Right kidney (tissue), 1 donor: Measurements from ENCODE around the gene TOMM5.

Source experiments
- DNase-seq: peaks from one replicate; pipeline ENCODE4 v3.0.0-alpha.2; 2016

The TOMM5 gene

DNA sequence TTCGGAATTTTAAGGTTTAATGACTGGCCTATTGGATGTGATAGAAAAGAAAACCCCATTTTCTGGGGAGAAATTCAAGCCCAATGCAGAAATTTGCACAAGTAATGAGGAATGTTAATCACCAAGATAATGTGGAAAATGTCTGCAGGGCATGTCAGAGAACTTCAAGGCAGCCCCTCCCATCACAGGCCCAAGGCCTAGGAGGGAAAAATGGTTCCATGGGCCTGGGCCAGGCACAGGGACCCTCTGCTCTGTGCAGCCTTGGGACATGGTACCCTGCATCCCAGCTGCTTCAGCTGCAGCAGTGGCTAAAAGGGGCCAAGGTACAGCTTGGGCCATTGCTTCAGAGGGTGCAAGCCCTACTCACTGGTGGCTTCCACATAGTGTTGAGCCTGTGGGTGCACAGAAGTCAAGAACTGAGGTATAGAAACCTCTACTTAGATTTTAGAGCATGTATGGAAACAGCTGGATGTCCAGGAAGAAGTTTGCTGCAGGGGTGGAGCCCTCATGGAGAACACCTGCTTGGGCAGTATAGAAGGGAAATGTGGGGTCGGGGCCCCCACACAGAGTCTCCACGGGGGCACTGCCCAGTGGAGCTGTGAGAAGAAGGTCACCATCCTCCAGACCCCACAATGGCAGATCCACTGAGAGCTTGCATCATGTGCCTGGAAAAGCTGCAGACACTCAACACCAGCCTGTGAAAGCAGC is 28.4 kb downstream of the TOMM5 start:
- no peak for DNase-seq

DNA sequence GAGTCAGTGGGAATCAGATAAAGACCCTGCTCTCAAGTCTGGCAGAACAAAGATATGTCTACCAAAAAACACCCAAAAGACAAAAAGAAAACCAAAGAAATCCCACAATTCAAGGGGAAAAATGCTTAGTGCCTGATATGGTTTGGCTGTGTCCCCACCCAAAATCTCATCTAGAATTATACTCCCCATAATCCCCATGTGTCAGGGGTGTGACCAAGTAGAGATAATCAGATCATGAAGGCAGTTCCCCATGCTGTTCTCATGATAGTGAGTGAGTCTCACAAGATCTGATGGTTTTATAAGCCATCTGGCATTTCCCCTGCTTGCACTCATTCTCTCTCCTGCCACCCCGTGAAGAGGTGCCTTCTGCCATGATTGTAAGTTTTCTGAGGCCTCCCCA is 29.6 kb downstream of the TOMM5 start:
- no peak for DNase-seq

DNA sequence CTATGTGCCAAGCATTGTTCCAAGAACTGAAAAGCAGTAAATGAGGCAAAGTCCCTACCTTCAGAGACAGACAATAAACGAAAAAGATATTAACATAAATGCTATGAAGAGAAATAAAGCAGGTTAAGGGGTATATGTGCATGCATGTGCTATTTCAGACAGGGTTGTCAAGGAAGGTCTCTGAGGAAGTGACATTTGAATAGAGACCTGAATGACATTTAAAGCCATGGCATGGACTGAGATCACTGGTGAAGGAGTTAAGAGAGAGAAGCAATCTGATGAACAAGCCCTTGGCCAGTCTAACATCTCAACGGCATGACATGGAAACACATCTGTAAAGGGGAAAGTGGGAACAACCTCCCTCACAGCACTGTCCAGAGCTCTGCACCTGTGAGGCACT is 30.7 kb downstream of the TOMM5 start:
- DNase-seq, result no peak

DNA sequence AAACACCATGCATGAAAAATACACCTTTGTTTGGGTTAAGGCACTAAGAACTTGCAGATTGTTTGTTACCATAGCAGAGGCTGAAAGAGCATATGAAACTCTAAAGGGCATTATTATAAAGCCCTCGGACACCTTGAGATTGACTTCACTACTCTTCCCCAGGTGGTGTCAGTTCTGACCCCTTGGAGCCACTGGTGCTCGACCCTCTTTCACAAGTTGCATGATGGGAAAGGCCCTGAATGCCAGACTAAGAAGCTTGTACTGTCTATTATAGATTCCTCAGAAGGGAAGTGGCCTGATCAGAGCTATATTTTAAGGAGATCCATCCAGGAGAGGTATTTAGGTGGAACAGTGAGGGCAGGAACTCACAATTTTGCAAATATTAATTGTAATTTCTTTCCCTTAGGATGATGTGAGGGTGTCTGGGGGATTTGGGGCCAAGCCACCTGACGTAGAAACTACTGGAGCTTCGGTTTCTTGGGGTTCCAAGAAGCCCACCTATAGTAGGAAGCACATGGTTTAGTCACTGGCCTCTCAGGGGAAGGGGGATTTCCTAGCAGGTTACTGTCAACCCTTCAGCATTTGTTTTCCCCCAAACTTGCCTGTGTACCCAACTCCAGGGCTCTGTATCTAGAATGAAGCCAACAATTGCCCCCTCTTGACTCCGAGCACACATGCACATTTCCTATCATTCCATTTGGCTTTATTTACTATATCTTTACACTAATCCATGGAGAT is 32.4 kb downstream of the TOMM5 start:
- DNase-seq, result no peak

DNA sequence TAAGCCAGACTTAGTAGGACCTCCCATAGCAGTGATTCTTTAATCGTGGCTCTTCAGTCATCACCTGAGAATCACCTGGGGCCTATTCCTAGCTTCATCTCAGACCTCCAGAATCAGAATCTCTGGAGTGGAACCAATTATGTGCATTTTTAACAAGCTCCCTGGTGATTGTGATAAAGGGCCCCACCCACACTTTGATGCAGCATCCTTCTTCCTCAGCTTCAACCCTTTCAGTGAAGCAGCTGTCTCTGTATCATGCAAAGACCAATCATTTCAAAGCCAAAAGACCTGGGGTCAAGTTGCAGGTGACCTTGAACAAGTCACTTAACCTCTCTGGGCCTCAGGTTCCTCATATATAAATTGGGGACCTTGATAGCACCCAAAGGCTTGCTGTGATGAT is 33.3 kb downstream of the TOMM5 start:
- no peak for DNase-seq

DNA sequence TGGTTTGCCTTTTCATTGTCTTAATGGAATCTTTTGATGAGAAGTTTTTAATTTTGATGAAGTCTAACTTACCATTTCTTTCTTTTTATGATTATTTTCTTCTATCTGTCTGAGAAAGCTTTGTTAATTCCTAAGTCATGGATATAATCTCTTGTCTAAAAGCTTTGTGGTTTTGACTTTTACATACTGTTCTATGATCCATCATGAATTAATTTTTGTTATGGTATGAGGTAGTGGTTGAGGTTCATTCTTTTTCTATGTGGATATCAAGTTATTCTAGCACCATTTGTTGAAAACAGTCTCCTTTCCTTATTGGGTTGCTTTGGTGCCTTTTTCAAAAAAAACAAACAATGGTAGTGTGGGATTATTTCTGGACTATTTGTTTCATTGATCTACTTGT is 36.6 kb downstream of the TOMM5 start:
- DNase-seq, result no peak

DNA sequence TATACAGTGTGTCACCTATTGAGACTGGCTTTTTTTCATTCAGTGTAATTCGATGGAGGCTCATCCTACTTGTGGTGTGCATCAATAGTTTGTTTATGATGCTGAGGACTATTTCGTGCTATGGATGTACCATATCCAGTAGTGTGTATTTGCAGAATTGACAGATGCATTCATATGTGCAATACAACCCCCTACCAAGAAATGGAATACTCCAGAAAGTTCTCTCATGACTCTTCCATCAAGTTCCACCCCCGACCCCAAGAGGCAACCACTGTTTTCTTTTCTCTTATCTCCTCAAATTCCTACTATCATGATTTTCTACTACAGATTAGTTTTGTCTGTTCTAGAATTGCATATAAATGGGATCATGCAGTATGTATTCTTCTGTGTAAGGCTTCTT is 38.1 kb downstream of the TOMM5 start:
- no peak for DNase-seq

DNA sequence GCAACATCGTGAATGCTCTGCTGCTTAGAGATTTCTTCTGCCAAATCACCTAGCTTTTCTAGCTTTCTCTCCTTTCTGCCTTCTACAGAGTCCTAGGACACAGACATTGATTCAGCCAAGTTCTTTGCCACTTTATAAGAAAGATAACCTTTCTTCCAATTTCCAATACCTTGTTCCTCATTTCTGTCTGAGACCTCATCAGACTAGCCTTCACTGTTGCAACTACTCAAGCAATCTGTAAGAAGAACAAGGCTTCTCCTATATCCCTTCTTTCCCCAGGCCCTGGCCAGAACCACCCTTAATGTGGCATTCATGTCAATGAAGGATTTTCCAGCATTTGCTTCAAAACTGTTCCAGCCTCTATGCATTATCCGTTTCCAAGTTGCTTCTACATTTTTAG is 40.5 kb downstream of the TOMM5 start:
- no peak for DNase-seq

DNA sequence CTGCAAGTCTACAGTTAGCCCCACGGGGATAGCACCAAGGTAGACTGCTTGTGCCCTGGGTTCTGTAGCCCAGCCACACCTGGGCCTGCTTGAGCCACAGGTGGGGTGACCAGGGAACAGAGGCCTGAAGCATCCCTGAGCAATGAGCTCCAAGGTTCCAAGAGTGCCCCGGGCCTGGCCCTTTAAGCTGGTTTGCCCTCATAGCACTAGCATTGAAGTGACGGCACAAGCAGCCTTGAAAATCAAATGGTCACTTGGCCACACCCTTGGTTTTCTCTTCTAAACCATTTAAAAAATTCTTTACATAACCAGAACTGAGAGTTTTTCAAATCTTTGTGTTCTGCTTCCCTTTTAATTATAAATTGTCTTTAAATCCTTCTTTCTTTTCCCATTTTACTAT is 40.9 kb downstream of the TOMM5 start:
- no peak for DNase-seq

DNA sequence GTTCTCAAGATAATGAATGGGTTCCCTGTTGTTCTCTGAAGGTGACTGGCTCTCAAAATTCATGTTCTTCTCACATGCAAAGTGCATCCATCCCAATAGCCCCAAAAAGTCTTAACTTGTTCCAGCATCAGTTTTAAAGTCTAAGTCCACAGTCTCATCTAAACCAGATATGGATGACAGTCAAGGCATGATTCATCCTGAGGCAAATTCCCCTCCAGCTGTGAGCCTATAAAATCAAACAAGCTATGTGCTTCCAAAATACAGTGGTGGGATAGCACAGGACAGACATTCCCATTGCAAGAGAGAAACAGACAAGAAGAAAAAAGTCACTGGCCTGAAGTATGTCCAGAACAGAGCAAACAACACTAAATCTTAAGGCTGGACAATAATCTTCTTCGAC is 41.6 kb downstream of the TOMM5 start:
- DNase-seq, result no peak

DNA sequence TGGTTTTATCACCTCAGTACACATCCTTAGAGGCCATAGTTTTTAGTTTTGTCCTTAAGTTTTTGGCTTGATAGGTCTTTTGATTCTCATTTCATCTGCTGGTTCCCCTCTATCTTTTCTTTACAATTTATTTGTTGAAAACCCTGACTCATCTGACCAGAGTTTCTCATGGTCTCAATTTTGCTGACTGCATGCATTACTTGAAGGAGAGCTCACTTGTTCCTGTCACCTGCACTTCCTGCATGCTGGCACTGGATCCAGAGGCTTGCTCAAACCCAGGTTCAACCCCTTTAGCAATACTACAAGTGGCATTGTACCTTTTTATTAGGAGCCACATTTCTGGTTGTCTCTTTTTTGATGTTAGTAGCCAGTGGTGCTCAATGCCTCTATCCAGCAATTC is 42.9 kb downstream of the TOMM5 start:
- no peak for DNase-seq

DNA sequence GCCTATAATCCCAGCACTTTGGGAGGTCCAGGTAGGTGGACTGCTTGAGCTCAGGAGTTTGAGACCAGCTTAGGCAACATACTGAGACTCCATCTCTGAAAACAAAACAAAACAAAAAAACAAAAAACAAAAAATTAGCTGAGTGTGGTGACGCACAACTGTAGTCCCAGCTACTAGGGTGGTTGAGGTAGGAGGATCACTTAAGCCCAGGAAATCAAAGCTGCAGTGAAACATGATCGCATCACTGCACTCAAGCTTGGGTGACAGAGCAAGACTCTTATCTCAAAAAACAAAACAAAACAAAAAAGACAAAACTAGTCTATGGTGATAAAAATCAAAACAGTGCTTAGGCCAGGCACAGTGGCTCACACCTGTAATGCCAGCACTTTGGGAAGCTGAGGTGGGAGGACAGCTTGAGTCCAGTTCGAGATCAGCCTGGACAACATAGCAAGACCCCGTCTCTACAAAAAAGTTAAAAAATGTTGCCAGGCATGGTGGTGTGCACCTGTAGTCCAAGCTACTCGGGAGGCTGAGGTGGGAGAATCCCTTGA is 45.0 kb downstream of the TOMM5 start:
- DNase-seq, result no peak

DNA sequence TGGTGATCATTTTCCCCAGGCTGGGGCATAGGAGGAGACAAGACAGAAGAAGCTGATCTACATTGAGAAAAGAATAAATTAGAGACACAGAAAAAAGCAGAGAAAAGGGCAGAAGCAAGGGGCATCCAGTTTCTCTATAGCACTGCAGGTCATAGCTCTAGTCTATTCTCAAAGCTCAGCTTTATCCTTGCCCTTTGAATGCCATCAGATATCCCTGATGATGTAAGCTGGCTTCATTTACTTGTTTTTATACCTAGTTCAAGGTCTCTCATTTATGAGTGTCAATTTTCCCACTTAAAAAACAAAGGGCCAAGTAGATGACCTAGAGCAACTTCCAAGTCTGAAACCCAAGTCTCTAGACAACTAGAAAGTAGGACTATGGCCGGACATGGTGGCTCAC is 48.9 kb downstream of the TOMM5 start:
- no peak for DNase-seq

DNA sequence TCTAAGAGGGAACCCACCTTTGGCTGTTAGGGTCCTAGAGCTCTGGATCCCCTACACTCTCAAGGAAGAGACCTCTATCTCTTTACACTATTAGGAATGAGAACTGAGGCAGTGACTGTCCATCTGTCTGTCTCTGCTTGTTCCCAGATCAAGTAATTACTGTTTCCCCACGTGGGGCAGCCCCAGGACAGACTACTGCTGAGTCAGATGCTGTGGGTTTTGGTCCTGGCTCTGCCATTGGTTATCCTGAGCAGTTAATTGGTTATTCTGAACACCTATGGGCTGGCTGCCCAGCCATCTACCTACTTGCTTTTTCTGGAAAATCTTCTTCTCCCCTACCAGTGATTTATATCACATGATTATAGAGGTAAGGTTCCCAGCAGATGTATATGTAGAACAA is 49.5 kb downstream of the TOMM5 start:
- no peak for DNase-seq

DNA sequence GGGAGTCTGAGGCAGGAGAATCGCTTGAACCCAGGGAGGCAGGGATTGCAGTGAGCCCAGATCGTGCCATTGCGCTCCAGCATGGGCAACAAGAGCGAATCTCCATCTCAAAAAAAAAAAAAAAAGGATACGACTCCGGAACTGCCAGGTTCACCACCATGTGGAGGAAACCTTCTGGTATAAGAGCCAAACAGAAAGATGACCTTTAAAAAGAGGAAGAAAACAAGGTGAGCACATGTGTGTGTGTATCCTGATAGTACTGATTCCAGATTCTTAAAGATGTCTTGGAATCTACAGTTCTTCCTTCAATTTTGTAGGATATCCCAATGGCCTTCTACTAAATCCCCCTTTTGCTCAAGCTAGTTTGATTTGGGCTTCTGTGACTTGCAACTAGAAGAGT is 49.9 kb downstream of the TOMM5 start:
- no peak for DNase-seq

DNA sequence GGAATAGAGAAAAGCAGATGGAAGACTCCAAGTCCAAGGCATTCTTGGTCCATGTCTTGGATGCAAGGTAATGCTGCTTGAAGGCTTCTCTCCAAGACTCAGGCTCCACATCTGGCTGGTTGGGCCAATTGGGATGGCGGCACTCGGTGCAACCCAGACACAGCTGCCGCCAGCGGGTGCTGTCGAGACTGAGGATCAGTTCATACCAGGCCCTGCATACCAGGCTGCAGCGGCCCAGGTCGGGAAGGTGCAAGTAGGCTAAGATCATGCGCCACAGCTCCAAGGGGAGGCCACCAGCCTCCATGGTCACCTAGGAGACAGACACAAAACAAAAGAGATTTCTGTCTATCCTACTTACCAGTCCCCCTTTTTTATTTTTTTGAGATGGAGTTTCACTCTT is 50.9 kb downstream of the TOMM5 start:
- DNase-seq, result no peak

DNA sequence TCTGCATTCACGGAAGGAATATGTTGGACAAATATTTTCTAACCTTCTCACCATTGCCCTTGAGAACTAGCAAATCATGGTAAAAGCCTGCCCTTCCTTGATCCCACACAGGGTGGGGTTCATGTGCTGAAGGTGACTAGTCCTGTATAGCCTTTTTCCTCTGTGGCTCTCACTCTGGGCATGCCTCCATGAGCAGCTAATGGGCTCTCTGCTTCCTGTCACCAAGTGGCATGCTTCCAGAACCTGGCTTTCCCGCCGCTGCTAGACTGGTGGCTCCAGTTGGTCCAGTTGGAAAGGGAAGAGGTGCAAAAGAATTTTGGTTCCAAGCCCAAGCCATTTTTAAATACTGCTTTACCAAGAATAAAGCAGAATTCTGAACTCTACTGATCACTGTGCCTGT is 51.8 kb downstream of the TOMM5 start:
- DNase-seq, result no peak

DNA sequence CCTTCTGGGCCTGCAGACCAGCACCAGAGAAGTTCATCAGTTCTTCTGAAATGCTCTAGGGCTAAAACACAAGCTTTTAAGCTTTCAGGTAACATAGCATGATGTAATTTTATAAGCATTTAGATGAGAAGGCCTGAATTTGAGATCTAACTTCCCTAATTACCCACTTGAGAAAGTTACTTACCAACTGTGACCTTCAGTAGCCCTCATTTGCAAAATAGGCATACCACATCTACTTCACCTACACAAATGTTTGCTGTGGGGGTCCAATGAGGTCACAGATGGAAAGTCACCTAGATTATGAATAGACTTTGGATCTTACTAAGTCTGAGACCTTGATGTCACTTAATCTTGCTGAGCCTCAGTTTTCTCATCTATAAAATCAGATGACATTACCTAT is 52.8 kb downstream of the TOMM5 start:
- no peak for DNase-seq
